Stomach (tissue), 4 donors: Measurements from ENCODE around the gene SKI.
"Not testable (repeated sequence)": the region's sequence is repeated elsewhere in the genome, so short reads cannot be mapped to it uniquely, and the experiment has no call there.

Source experiments
- CTCF ChIP-seq, 7 experiments: fragments of 450-650 bp in 4 of 7; fragments of 200-600 bp in 3 of 7; sonication (generic) in 3 of 7; IDR thresholded peaks; one replicate each; pipeline ENCODE4 v1.5.1; 2016 to 2019; ENCODE audit warnings: antibody characterized with exemption in 7 of 7, control low read depth in 2 of 7, mild to moderate bottlenecking in 1 of 7
- EP300 ChIP-seq: sonication (generic); formaldehyde crosslinking; IDR thresholded peaks from one replicate; pipeline ENCODE4 v1.6.1; 2017; ENCODE audit warnings: antibody characterized with exemption

GRCh38 chr1:2247045-2247394 lies 18.9 kb downstream of the SKI start:
- not testable (repeated sequence) for TF ChIP-seq EP300; CTCF (IDR thresholded peaks at IDR 0.05)
